ENCODE results near the gene EMP3. TPM values are rescaled to one million over a fixed set of nuclear protein-coding genes. Genes with fewer than 3 reads are reported as not detected.
A peak's percentile ranks its signal among the peaks of the same experiment; 100 is the strongest.

EMP3 gene
- total and polyA plus RNA-seq, 10 donors, result 33.2 to 149 (median 86.8) TPM

- H3K27ac ChIP-seq, result peak within 1 kb of the TSS; percentile 89 to 98 (median 96)
- H3K9me3 ChIP-seq, result no peaks in the 10 kb centered on the region
- H3K27me3 ChIP-seq (replicated peaks in 1 of 7), result no peaks in the 10 kb centered on the region
- intact Hi-C loops (cut with DNase I; ENCODE audit: low total_unique reads), result no loop called here
- DNase-seq, result peak; percentile 100
- peak within 1 kb of the TSS; percentile 49 to 72 (median 58) for H3K4me3 ChIP-seq
- peak in 4 of 11 experiments; percentile 11 to 49 (median 22) for TF ChIP-seq CTCF (IDR thresholded peaks at IDR 0.05 in 8 of 11, conservative IDR thresholded peaks at IDR 0.05 in 3 of 11)
- TF ChIP-seq POLR2A (IDR thresholded peaks at IDR 0.05), result no peak
- TF ChIP-seq POLR2AphosphoS5 (IDR thresholded peaks at IDR 0.05), result peak; percentile 87 to 92 (median 91)
- H3K36me3 ChIP-seq, result peaks cover 0 to 12% (median 0%) of the 10 kb centered on the region in 6 donors
- 0 to 1% (median 1%) methylated on average over 47 to 59 of the region's 59 CpGs for WGBS, 5 donors
- H3K4me1 ChIP-seq, result peaks cover 0 to 23% (median 18%) of the 10 kb centered on the region in 6 donors
These were observed 38.7 kb downstream of the EMP3 start, which contains the start of the genes SYNGR4 and TMEM143 for GRCh38 chr19:48363810-48364597. SYNGR4 (plus strand) TSS chr19:48364367; CDS start chr19:48365843, 1,476 bp downstream. TMEM143 (minus strand) TSS chr19:48363940; CDS start chr19:48363920, 20 bp downstream.

GRCh38 chr19:48364598-48365348 lies 39.4 kb downstream of the EMP3 start:
- peak; percentile 82 for DNase-seq
- WGBS, 5 donors, result 61 to 97% (median 66%) methylated on average over 6 to 10 of the region's 10 CpGs
- Histone ChIP-seq H3K27ac (peak overlapping the region; percentile 89 to 98 (median 96)), H3K4me3 (peak overlapping the region; percentile 5 to 72 (median 55)), H3K36me3 (peaks cover 0 to 9% (median 0%) of the 10 kb centered on the region in 6 donors), H3K4me1 (peaks cover 0 to 23% (median 18%) of the 10 kb centered on the region in 6 donors), H3K27me3 (replicated peaks in 1 of 7) (no peaks in the 10 kb centered on the region), H3K9me3 (no peaks in the 10 kb centered on the region)
- TF ChIP-seq POLR2AphosphoS5 (IDR thresholded peaks at IDR 0.05) (no peak), CTCF (IDR thresholded peaks at IDR 0.05 in 8 of 11, conservative IDR thresholded peaks at IDR 0.05 in 3 of 11) (no peak), POLR2A (IDR thresholded peaks at IDR 0.05) (no peak)
- intact Hi-C loops (cut with DNase I; ENCODE audit: low total_unique reads), result no loop called here

GRCh38 chr19:48365602-48366001 lies 40.2 kb downstream of the EMP3 start:
- DNase-seq, result peak; percentile 83
- intact Hi-C loops (cut with DNase I; ENCODE audit: low total_unique reads), result no loop called here
- no peaks in the 10 kb centered on the region for H3K9me3 ChIP-seq
- H3K27me3 ChIP-seq (replicated peaks in 1 of 7), result no peaks in the 10 kb centered on the region
- H3K4me3 ChIP-seq, result no peak overlapping the region
- TF ChIP-seq POLR2AphosphoS5 (IDR thresholded peaks at IDR 0.05) (no peak), CTCF (IDR thresholded peaks at IDR 0.05 in 8 of 11, conservative IDR thresholded peaks at IDR 0.05 in 3 of 11) (no peak), POLR2A (IDR thresholded peaks at IDR 0.05) (no peak)
- no peak overlapping the region for H3K27ac ChIP-seq
- H3K4me1 ChIP-seq, result peaks cover 0 to 23% (median 18%) of the 10 kb centered on the region in 6 donors
- WGBS, 5 donors, result 91 to 97% (median 95%) methylated on average over 6 to 11 of the region's 11 CpGs
- H3K36me3 ChIP-seq, result peaks cover 0 to 5% (median 0%) of the 10 kb centered on the region in 6 donors

Measured in spleen (tissue), 11 donors.